HK-2 (cell line): Measurements from ENCODE around the gene PSMG3.

Experiments
- DNase-seq: peaks from one replicate; pipeline ENCODE4 v3.0.0-alpha.2; 2018; ENCODE audit not compliant: unreplicated experiment

PSMG3 gene

DNA sequence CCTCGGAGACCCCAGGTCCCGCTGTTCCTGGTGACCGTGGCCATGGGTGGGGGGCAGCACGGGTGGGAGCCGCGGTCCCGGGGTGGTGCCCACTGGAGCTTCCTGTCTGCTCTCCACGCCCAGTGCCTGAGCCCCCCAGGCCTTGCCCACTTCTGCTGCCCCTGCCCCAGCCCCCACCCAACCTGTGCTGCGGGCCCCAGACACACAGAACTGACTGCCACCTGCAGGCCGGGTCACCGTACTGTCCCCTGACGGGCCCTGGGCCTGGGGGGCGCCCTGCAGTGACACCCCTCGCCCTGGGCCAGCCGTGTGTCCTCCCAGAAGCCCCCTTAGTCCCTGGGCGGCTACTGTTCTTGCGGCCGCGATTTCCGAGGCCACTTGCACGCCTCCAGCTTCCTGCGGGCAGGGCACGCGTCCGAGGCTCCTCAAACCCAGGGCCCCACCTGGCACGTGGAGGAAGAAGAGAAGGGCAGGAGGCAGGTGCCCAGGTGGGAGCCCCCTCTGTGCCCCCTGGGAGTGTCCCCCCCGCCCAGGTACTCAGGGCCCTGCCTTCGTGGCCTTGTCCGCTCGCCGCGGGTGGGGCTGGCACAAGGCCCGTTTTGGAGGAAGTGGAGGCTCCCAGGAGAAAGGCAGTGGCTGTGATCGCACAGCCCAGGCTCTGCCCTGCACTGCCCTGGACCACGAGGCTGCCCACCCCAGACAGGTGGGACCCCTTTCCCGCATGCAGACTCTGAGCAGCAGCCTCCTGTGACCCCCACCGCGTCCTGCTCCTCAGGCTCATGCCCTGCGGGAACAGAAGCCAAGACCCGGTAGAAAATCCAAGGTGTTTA lies 24.2 kb downstream of the PSMG3 start:
- no peak for DNase-seq

- no peak for DNase-seq
These were observed 24.9 kb downstream of the PSMG3 start for GRCh38 chr7:1544896-1545416.

DNA sequence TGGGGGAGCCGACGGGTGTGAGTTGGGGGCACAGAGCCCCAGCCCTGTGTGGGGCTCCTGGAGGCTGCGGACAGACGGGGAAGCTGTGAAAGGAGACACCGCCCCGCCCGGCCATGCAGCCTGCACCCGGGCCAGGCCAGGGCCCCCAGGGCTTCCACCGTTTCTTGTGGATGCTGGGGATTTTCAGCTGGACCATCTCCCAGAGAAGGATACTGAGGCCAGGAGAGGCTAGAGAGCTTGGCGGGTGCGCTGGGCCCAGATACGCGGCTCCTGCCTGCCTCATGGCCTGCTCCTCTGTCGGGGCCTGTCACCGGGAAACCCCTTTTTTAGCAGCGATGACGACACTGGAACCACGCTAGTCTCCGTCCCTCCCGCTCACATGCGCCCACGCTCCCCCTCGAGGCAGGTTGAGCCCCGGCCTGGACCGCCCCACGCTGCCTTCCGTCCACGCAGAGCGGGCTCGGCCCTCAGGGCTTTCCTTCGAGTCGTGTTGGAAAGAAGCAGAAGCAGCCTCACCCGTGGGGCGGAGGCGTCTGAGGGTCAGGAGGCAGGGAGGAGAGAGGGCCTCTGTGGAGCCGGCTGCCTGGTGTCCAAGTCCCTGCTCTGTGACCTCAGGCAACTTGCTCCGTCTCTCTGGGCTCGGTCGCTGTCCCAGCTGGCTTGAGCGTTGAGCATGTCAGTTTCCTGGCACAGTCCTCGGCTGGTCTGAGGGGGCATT lies 25.5 kb downstream of the PSMG3 start:
- DNase-seq: no peak

- DNase-seq: no peak
These were observed 26.0 kb downstream of the PSMG3 start for GRCh38 chr7:1543826-1544177.

- no peak for DNase-seq
These were observed 26.7 kb downstream of the PSMG3 start for GRCh38 chr7:1542841-1543747.

- DNase-seq: no peak
These were observed 27.5 kb downstream of the PSMG3 start for GRCh38 chr7:1542329-1542728.

DNA sequence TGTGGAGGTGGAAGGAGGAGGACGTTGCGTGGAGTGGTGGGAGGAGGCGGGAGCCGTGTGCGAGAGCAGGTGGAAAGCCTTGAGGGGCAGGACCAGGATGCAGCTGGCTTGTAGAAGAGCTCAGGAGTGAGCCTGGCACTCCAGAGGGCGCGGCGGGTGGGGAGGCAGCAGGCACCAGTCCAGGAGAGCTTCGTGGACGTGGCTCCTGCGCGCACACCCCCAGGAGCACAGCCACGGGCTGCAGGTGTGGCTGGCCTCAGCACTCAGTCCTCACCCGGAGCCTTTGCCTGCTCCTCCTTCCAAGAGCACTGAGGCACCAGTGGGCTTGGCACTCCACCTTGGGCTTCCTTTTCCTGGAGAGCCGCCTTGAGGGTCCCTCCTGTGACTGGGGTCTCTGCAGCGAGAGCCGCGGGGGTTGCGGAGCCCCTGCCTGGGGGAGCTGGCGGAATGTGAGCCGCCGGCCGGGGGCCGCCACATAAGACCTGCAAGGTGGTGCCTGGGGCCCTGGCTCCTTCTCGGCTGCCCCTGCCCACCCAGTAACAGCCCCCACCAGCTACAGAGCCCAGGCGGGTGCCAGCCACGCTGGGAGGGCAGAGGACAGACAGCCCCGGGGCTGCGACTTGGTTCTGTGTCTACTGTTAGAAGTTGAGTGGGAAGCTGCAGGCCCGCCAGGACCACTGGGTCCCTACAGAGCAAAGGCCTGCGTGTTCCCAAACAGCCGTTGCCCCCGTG lies 28.2 kb downstream of the PSMG3 start:
- no peak for DNase-seq

- no peak for DNase-seq
These were observed 29.0 kb downstream of the PSMG3 start for GRCh38 chr7:1540776-1541271.

DNA sequence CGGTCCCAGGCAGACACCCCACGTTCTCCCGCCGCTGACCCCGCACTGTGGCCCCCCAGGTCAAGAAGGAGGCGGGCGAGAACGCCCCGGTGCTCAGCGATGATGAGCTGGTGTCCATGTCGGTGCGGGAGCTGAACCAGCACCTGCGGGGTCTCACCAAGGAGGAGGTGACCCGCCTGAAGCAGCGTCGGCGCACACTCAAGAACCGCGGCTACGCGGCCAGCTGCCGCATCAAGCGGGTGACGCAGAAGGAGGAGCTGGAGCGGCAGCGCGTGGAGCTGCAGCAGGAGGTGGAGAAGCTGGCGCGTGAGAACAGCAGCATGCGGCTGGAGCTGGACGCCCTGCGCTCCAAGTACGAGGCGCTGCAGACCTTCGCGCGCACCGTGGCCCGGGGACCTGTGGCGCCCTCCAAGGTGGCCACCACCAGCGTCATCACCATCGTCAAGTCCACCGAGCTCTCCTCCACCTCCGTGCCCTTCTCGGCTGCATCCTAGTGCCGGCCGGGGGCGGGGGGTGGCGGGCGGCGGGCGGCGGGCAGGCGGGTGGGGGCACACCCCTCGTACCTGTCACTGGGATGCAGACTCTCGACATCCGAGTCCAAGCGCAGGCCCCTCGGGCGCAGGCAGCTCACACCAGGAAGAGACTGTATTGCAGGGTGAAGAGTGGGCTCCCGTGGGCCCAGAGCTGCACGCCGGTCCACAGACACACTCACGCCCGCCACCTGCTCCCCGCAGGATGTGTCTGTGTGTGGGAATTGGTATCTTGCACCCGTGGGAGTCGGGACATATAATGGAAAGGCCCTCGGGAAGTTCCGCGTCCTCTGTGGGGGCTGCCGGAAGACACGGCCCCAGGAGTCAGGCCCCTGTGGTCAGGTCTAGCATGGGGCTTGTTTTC lies 29.7 kb downstream of the PSMG3 start:
- DNase-seq: no peak

- DNase-seq: no peak
These were observed 30.5 kb downstream of the PSMG3 start for GRCh38 chr7:1539181-1539881.

DNA sequence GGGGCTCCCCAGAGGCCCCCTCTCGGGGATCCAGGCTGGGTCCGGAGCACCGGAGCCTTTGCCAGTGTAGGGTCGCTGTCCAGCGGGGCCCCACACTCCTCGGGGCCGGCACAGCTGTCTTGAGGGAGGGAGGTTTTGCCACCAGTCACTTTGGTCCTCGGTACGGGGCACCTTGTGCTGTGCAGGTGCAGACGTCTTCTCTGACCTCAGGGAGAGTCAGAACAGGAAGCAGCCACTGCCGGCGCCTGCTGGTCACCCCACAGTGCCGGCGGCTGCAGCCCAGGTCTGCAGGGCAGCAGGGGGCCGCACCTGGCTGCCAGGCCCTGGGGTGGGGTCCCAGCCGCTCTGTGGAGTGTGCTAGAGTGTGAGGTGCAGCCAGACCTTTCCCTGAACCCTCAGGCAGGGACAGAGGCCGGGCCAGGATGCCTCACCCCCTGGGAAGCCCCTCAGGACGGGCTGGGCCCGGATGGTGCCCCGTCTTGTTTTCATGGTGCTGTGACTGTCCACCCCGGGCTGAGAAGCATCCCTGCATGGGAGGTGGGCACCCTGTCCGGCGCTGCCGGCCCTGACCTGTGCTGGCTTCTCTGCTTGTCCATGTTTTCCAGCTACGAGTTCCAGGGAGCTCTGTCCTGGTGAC lies 31.2 kb downstream of the PSMG3 start:
- DNase-seq: no peak

- peak; percentile 92 for DNase-seq
These were observed 32.1 kb downstream of the PSMG3 start for GRCh38 chr7:1537535-1538412.

GRCh38 chr7:1536743-1537534 lies 32.9 kb downstream of the PSMG3 start:
- peak; percentile 96 for DNase-seq

DNA sequence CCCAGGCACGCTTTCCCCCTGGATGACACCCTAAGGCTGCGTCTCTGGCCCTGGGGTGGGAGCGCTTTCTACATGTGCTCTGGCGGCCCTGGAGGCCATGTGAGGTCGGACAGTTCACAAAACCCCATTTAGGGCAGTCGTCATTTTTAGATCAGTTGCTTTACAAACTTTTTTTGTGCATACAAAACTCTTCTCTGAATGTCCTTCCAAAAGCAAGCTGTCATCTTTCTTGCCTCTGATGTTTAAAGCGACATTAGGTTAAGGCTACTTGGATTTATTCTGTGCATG lies 33.4 kb downstream of the PSMG3 start:
- no peak for DNase-seq

DNA sequence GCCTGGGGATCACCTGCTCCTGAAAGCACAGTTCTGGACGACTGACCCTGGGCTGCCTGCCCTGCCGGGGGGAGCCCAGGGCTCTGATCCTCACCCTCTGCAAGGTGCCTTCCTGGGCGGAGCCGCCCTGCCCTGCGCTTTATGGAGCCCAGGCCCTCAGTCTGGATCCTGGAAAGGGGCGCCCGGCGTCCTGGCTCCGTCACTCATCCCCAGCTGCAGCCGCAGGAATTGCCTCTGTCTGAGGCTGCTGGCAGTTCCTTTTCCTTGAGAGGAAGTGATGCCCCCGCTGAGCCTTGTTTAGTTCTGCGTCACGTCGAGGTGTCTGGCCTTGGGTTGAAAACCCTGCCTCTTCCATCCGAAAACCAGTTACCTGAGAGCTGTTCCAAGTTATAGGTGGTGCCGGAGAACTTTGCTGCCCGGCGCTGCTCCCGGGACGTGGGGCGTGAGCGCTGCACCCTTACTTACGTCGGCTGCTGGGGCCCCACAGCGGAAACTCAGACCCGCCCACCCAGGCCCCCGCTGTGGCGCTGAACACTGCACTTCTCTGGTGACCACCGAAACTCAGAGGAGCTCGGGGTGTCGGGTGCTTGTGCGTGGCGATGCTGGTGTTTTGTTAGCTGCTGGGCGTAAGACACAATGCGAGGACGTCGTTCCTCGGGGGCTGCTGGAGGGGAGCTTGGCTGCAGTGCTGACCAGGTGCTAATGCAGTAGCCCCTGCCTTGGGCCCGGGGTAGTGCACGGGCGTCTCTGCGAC lies 34.0 kb downstream of the PSMG3 start:
- no peak for DNase-seq

GRCh38 chr7:1535100-1535458 lies 34.8 kb downstream of the PSMG3 start:
- no peak for DNase-seq
